Common myeloid progenitor, CD34-positive (primary cell): Measurements from ENCODE around the gene RASL12.

Source experiments
- CTCF ChIA-PET: fragments of 350-600 bp; sonication (Branson Sonifier 250); formaldehyde crosslinking; loops from one replicate; lab custom pipeline; 2021; ENCODE audit warnings: antibody characterized with exemption; lab: Charles Lee
- POLR2A ChIA-PET: fragments of 350-600 bp; sonication (Branson Sonifier 250); formaldehyde crosslinking; loops from one replicate; lab custom pipeline; 2021; ENCODE audit warnings: antibody characterized with exemption; lab: Charles Lee
- DNase-seq, 3 donors: peaks; one replicate each; pipeline versions ENCODE4 v3.0.0 to v3.0.0-alpha.2; 2013
- H3K27ac ChIP-seq, 2 experiments: 1 replicate in 1 of 2; 2 replicates in 1 of 2; pipeline ENCODE4 v1.7.0; 2013; ENCODE audit warnings: inconsistent platforms in 2 of 2, low read length in 2 of 2, mild to moderate bottlenecking in 2 of 2, low read depth in 1 of 2, moderate library complexity in 1 of 2; ENCODE audit not compliant: severe bottlenecking in 2 of 2, insufficient read depth in 1 of 2, poor library complexity in 1 of 2
- H3K27me3 ChIP-seq, 5 experiments: replicated peaks in 2 of 5; 1 replicate in 3 of 5; 2 replicates in 2 of 5; pipeline versions ENCODE4 v1.6.1 to v1.7.0; 2013; ENCODE audit warnings: low read length in 4 of 5, mild to moderate bottlenecking in 2 of 5, moderate library complexity in 2 of 5, inconsistent platforms in 1 of 5; ENCODE audit not compliant: insufficient read depth in 5 of 5, control insufficient read depth in 4 of 5
- H3K36me3 ChIP-seq, 4 experiments: 1 replicate in 2 of 4; 2 replicates in 2 of 4; pipeline versions ENCODE4 v1.6.1 to v1.7.0; 2013; ENCODE audit warnings: low read length in 3 of 4, control low read depth in 1 of 4, mild to moderate bottlenecking in 1 of 4; ENCODE audit not compliant: control insufficient read depth in 4 of 4, insufficient read depth in 4 of 4
- H3K4me1 ChIP-seq, 4 experiments: 1 replicate in 3 of 4; 2 replicates in 1 of 4; pipeline versions ENCODE4 v1.6.1 to v1.7.1; 2013; ENCODE audit warnings: low read length in 3 of 4, mild to moderate bottlenecking in 3 of 4, control low read depth in 1 of 4, inconsistent platforms in 1 of 4, moderate library complexity in 1 of 4; ENCODE audit not compliant: control insufficient read depth in 4 of 4, insufficient read depth in 4 of 4; ENCODE audit errors: control extremely low read depth in 1 of 4
- H3K4me3 ChIP-seq, 7 experiments: 1 replicate in 4 of 7; 2 replicates in 3 of 7; pipeline versions ENCODE4 v1.5.1 to v1.7.0; 2013; ENCODE audit warnings: mild to moderate bottlenecking in 7 of 7, low read length in 6 of 7, moderate library complexity in 6 of 7, inconsistent platforms in 2 of 7, low read depth in 2 of 7, control low read depth in 1 of 7; ENCODE audit not compliant: insufficient read depth in 4 of 7, control insufficient read depth in 1 of 7; ENCODE audit errors: extremely low read depth in 1 of 7
- H3K9me3 ChIP-seq, 5 experiments: 1 replicate in 4 of 5; 2 replicates in 1 of 5; pipeline versions ENCODE4 v1.6.1 to v1.7.1; 2013; ENCODE audit warnings: low read length in 4 of 5, mild to moderate bottlenecking in 2 of 5, inconsistent platforms in 1 of 5, low read depth in 1 of 5, moderate library complexity in 1 of 5; ENCODE audit not compliant: control insufficient read depth in 4 of 5, insufficient read depth in 2 of 5; ENCODE audit errors: control extremely low read depth in 1 of 5
- WGBS: methylation state at CpG from one replicate; pipeline ENCODE4 v1.1.5; 2013; ENCODE audit not compliant: insufficient coverage; 5-methylcytosine and 5-hydroxymethylcytosine counted together

RASL12 gene

GRCh38 chr15:65032801-65033537 lies 34.8 kb downstream of the RASL12 start:
- Histone ChIP-seq H3K4me1 (peaks cover 5 to 24% (median 17%) of the 10 kb centered on the region in 4 experiments), H3K27ac (no peak overlapping the region), H3K36me3 (no peaks in the 10 kb centered on the region), H3K9me3 (no peaks in the 10 kb centered on the region), H3K27me3 (peaks cover 0 to 3% (median 0%) of the 10 kb centered on the region in 5 experiments), H3K4me3 (peak overlapping the region in 1 of 7 experiments; percentile 50)
- POLR2A ChIA-PET = no interaction called here
- WGBS = 39% methylated on average over 11 of the region's 13 CpGs
- CTCF ChIA-PET = interaction anchor here (1.1 to 4.0 kb wide), 11 partner anchors 9 to 70 kb away, joined by 3 to 31 read pairs (median 6); partner anchors contain the start of gene KBTBD13
- DNase-seq = peak; percentile 66 to 75 (median 74)

GRCh38 chr15:65029736-65030208 lies 38.0 kb downstream of the RASL12 start:
- Histone ChIP-seq H3K27ac (no peak overlapping the region), H3K9me3 (no peaks in the 10 kb centered on the region), H3K4me3 (peak overlapping the region in 4 of 7 experiments; percentile 87 to 90 (median 88)), H3K36me3 (peaks cover 4 to 17% (median 8%) of the 10 kb centered on the region in 4 experiments), H3K27me3 (peaks cover 0 to 3% (median 0%) of the 10 kb centered on the region in 5 experiments), H3K4me1 (peaks cover 7 to 27% (median 21%) of the 10 kb centered on the region in 4 experiments)
- ChIA-PET CTCF (interaction anchor here (0.6 kb wide), 1 partner anchor 108 kb away, joined by 3 read pairs; no protein-coding TSS in a partner anchor), POLR2A (no interaction called here)
- WGBS = 76% methylated on average over 7 of the region's 12 CpGs
- DNase-seq = no peak

- Histone ChIP-seq H3K4me3 (peak within 1 kb of the TSS; percentile 78 to 92 (median 88)), H3K9me3 (no peaks in the 10 kb centered on the region), H3K4me1 (peaks cover 7 to 27% (median 21%) of the 10 kb centered on the region in 4 experiments), H3K36me3 (peaks cover 4 to 19% (median 10%) of the 10 kb centered on the region in 4 experiments), H3K27ac (peak within 1 kb of the TSS; percentile 25 to 76), H3K27me3 (peaks cover 0 to 3% (median 0%) of the 10 kb centered on the region in 5 experiments)
- peak; percentile 82 to 90 (median 89) for DNase-seq
- ChIA-PET POLR2A (no interaction called here), CTCF (no interaction called here)
- WGBS = under 1% methylated on average over 59 of the region's 73 CpGs
These were observed 38.7 kb downstream of the RASL12 start, which contains the start of gene MTFMT for GRCh38 chr15:65028921-65029735. Gene MTFMT (minus strand): TSS chr15:65029639. CDS start chr15:65029613, 26 bp downstream.

DNA sequence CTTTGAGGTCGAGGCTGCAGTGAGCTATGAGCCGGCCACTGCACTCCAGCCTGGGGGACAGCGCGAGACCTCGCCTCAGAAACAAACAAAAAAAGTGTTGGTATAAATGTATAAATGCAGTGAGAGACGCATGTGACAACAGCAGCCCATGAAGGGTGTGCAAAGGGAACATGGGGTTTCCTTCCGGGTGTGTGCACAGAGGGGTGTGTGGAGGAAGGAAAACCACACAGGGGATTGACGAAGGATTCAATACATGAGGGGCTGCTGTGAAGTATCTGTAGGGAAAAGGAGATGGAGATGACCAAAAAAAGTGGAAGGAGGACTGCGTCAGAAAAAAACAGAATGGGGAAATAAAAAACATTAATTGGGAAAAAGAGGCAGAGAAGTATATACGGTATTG lies 39.5 kb downstream of the RASL12 start:
- H3K36me3 ChIP-seq = peaks cover 5 to 25% (median 13%) of the 10 kb centered on the region in 4 experiments
- WGBS = 14% methylated on average over 9 of the region's 10 CpGs
- H3K4me1 ChIP-seq = peaks cover 4 to 21% (median 17%) of the 10 kb centered on the region in 4 experiments
- no peaks in the 10 kb centered on the region for H3K9me3 ChIP-seq
- H3K4me3 ChIP-seq = peak overlapping the region in 6 of 7 experiments; percentile 78 to 90 (median 88)
- no peak for DNase-seq
- CTCF ChIA-PET = no interaction called here
- peaks cover 0 to 3% (median 0%) of the 10 kb centered on the region in 5 experiments for H3K27me3 ChIP-seq
- H3K27ac ChIP-seq = peak overlapping the region in 1 of 2 experiments; percentile 76
- POLR2A ChIA-PET = no interaction called here

GRCh38 chr15:65027593-65027992 lies 40.2 kb downstream of the RASL12 start:
- Histone ChIP-seq H3K36me3 (peaks cover 5 to 30% (median 15%) of the 10 kb centered on the region in 4 experiments), H3K4me1 (peaks cover 4 to 17% (median 13%) of the 10 kb centered on the region in 4 experiments), H3K9me3 (no peaks in the 10 kb centered on the region), H3K27ac (no peak overlapping the region), H3K27me3 (peaks cover 0 to 3% (median 0%) of the 10 kb centered on the region in 5 experiments), H3K4me3 (peak overlapping the region in 2 of 7 experiments; percentile 88 to 90)
- ChIA-PET CTCF (no interaction called here), POLR2A (interaction anchor here (0.7 kb wide), 1 partner anchor 122 kb away, joined by 3 read pairs; no protein-coding TSS in a partner anchor)
- DNase-seq = no peak
- no CpG with 5 or more reads among the region's 1 CpG for WGBS

GRCh38 chr15:65026756-65027155 lies 41.0 kb downstream of the RASL12 start:
- H3K4me3 ChIP-seq = no peak overlapping the region
- peaks cover 5 to 31% (median 17%) of the 10 kb centered on the region in 4 experiments for H3K36me3 ChIP-seq
- CTCF ChIA-PET = interaction anchor here (1.0 kb wide), 1 partner anchor 11 kb away, joined by 3 read pairs; no protein-coding TSS in a partner anchor
- no peak for DNase-seq
- H3K9me3 ChIP-seq = no peaks in the 10 kb centered on the region
- WGBS = 100% methylated on average over 1 of the region's 6 CpGs
- H3K27ac ChIP-seq = no peak overlapping the region
- POLR2A ChIA-PET = interaction anchor here (0.7 kb wide), 1 partner anchor 122 kb away, joined by 3 read pairs; no protein-coding TSS in a partner anchor
- H3K27me3 ChIP-seq = peaks cover 0 to 2% (median 0%) of the 10 kb centered on the region in 5 experiments
- H3K4me1 ChIP-seq = peaks cover 4 to 17% (median 13%) of the 10 kb centered on the region in 4 experiments
